ENCODE measurements around the gene MGAT3. TPM values are rescaled to one million over a fixed set of nuclear protein-coding genes. Genes with fewer than 3 reads are reported as not detected.

The MGAT3 gene
- total and polyA plus RNA-seq, 2 of the 13 experiments (the other 11 are each of a cell fraction or from before 2014, with no cell fraction given), result 0.11 to 0.15 TPM

GRCh38 chr22:39522567-39523300 lies 65.9 kb downstream of the MGAT3 start (continued):
- TF ChIP-seq SMAD9 (CRISPR knock-in tag; IDR thresholded peaks at IDR 0.05) (no peak), ONECUT2 (CRISPR knock-in tag; IDR thresholded peaks at IDR 0.05) (no peak), ZNF646 (CRISPR knock-in tag; IDR thresholded peaks at IDR 0.05) (no peak), NRL (CRISPR knock-in tag; IDR thresholded peaks at IDR 0.05; ENCODE audit: borderline replicate concordance) (no peak), ZNF136 (CRISPR knock-in tag; IDR thresholded peaks at IDR 0.05; ENCODE audit: low read depth) (no peak), ZNF121 (CRISPR knock-in tag; IDR thresholded peaks at IDR 0.05) (no peak; the same call in 1 of the 2 replicates), ZNF382 (CRISPR knock-in tag; IDR thresholded peaks at IDR 0.05; ENCODE audit: borderline replicate concordance) (no peak), HNRNPL (IDR thresholded peaks at IDR 0.05; ENCODE audit: low read depth, low read length) (no peak), TFAP4 (IDR thresholded peaks at IDR 0.05; ENCODE audit: borderline replicate concordance, low read depth) (peak; percentile 53; the same call in 1 of the 2 replicates), ZEB1 (IDR thresholded peaks at IDR 0.05; ENCODE audit: insufficient replicate concordance, low read depth) (no peak), ISL2 (CRISPR knock-in tag; IDR thresholded peaks at IDR 0.05) (no peak; the same call in 1 of the 2 replicates), ZNF280B (CRISPR knock-in tag; IDR thresholded peaks at IDR 0.05; ENCODE audit: borderline replicate concordance) (no peak), RNF2 (conservative IDR thresholded peaks at IDR 0.05; ENCODE audit: low read depth) (no peak), MYC (CRISPR knock-in tag; IDR thresholded peaks at IDR 0.05; ENCODE audit: borderline replicate concordance) (no peak), PHF8 (CRISPR knock-in tag; IDR thresholded peaks at IDR 0.05) (no peak), ZFP36L1 (CRISPR knock-in tag; IDR thresholded peaks at IDR 0.05) (no peak), FOXM1 (CRISPR knock-in tag; IDR thresholded peaks at IDR 0.05) (no peak), ZNF816 (CRISPR knock-in tag; IDR thresholded peaks at IDR 0.05; ENCODE audit: borderline replicate concordance) (peak; percentile 67; the same call in 1 of the 2 replicates), MAZ (IDR thresholded peaks at IDR 0.05; ENCODE audit: borderline replicate concordance, low read depth, low read length) (no peak), MAZ (CRISPR knock-in tag; IDR thresholded peaks at IDR 0.05; ENCODE audit: low read depth) (no peak), ZNF878 (CRISPR knock-in tag; IDR thresholded peaks at IDR 0.05) (0 out of 2 replicates have a peak, but pooled peaks have one; percentile 45)
